DND-41 (cell line): ENCODE measurements around the gene CRYGC.

Experiments used
- ATAC-seq: fragments of 200-7000 bp; cut with Tn5 transposase; 3 replicates; pipeline ENCODE4 v1.9.1; 2021; ENCODE audit warnings: low read depth; ENCODE audit not compliant: insufficient read depth
- DNase-seq: peaks from one replicate; pipeline ENCODE4 v3.0.0-alpha.2; 2020
- H2AFZ ChIP-seq: 2 replicates; pipeline ENCODE4 v1.6.0; 2012; ENCODE audit warnings: low read depth, low read length
- H3K27ac ChIP-seq: 2 replicates; pipeline ENCODE4 v1.5.1; 2012; ENCODE audit warnings: low read length, inconsistent platforms
- H3K27me3 ChIP-seq: fragments of 200-600 bp; sonication (generic); 2 replicates; pipeline ENCODE4 v1.6.0; 2012; ENCODE audit warnings: low read length, mild to moderate bottlenecking, inconsistent platforms; ENCODE audit not compliant: insufficient read depth, poor library complexity
- H3K36me3 ChIP-seq: 2 replicates; pipeline ENCODE4 v1.5.1; 2012; ENCODE audit warnings: low read length, inconsistent platforms; ENCODE audit not compliant: insufficient read depth
- H3K4me1 ChIP-seq: 2 replicates; pipeline ENCODE4 v1.5.1; 2012; ENCODE audit warnings: mild to moderate bottlenecking, low read length; ENCODE audit not compliant: insufficient read depth
- H3K4me2 ChIP-seq: 2 replicates; pipeline ENCODE4 v1.6.0; 2012; ENCODE audit warnings: mild to moderate bottlenecking, moderate library complexity, low read length, inconsistent platforms; ENCODE audit not compliant: insufficient read depth
- H3K4me3 ChIP-seq, 2 experiments: fragments of 200-600 bp in 1 of 2; shearing (Covaris generic) in 1 of 2; 2 replicates each; pipeline ENCODE4 v1.5.1; 2012 to 2016; ENCODE audit warnings: inconsistent platforms in 2 of 2, low read length in 2 of 2, mild to moderate bottlenecking in 2 of 2, low read depth in 1 of 2, moderate library complexity in 1 of 2
- H3K79me2 ChIP-seq: 2 replicates; pipeline ENCODE4 v1.6.0; 2012; ENCODE audit warnings: low read length, inconsistent platforms; ENCODE audit not compliant: insufficient read depth
- H3K9ac ChIP-seq: 2 replicates; pipeline ENCODE4 v1.6.0; 2012; ENCODE audit warnings: low read depth, mild to moderate bottlenecking, inconsistent platforms, low read length, moderate library complexity
- H3K9me3 ChIP-seq: 2 replicates; pipeline ENCODE4 v1.5.1; 2012; ENCODE audit warnings: low read length, moderate library complexity, mild to moderate bottlenecking, inconsistent platforms; ENCODE audit not compliant: insufficient read depth, severe bottlenecking
- H4K20me1 ChIP-seq: 2 replicates; pipeline ENCODE4 v1.6.0; 2012; ENCODE audit warnings: low read length; ENCODE audit not compliant: insufficient read depth
- CTCF ChIP-seq: IDR thresholded peaks from 2 replicates; pipeline ENCODE4 v1.5.1; 2012; ENCODE audit warnings: borderline replicate concordance, low read length, moderate library complexity, mild to moderate bottlenecking; ENCODE audit not compliant: poor library complexity, severe bottlenecking; ENCODE audit errors: extremely low read depth
- EZH2 ChIP-seq: IDR thresholded peaks from 3 replicates; pipeline ENCODE4 v1.6.1; 2012; ENCODE audit warnings: borderline replicate concordance, low read depth, mild to moderate bottlenecking, moderate library complexity, low read length, inconsistent platforms; ENCODE audit not compliant: severe bottlenecking

CRYGC gene

GRCh38 chr2:208164951-208165755 lies 35.5 kb upstream of the CRYGC start:
- ATAC-seq (no peak), DNase-seq (no peak)
- H3K27me3 ChIP-seq = peaks cover 11% of the 10 kb centered on the region
- TF ChIP-seq EZH2 (no peak), CTCF (no peak)
- H3K27ac ChIP-seq = no peak overlapping the region
- H4K20me1 ChIP-seq = no peaks in the 10 kb centered on the region
- no peaks in the 10 kb centered on the region for H3K9me3 ChIP-seq
- no peaks in the 10 kb centered on the region for H3K36me3 ChIP-seq
- no peaks in the 10 kb centered on the region for H3K4me1 ChIP-seq
- no peak overlapping the region for H2AFZ ChIP-seq
- no peak overlapping the region for H3K9ac ChIP-seq
- no peak overlapping the region for H3K4me2 ChIP-seq
- H3K79me2 ChIP-seq = no peaks in the 10 kb centered on the region
- H3K4me3 ChIP-seq = no peak overlapping the region

- DNase-seq (no peak), ATAC-seq (no peak)
- Histone ChIP-seq H3K27me3 (peaks cover 10% of the 10 kb centered on the region), H4K20me1 (no peaks in the 10 kb centered on the region), H3K36me3 (no peaks in the 10 kb centered on the region), H3K9me3 (no peaks in the 10 kb centered on the region), H3K4me2 (no peak within 1 kb of the TSS), H2AFZ (no peak within 1 kb of the TSS), H3K4me1 (no peaks in the 10 kb centered on the region), H3K79me2 (no peaks in the 10 kb centered on the region), H3K27ac (no peak within 1 kb of the TSS), H3K4me3 (no peak within 1 kb of the TSS), H3K9ac (no peak within 1 kb of the TSS)
- TF ChIP-seq EZH2 = no peak
- no peak for TF ChIP-seq CTCF
Measured at GRCh38 chr2:208163489-208163888, 33.9 kb upstream of the CRYGC start, which contains the start of gene CRYGA. Gene CRYGA, minus strand, starts transcription at chr2:208163589. Its CDS starts 33 bp downstream, at chr2:208163556.

GRCh38 chr2:208156439-208156838 lies 26.8 kb upstream of the CRYGC start:
- no peaks in the 10 kb centered on the region for H4K20me1 ChIP-seq
- no peak for TF ChIP-seq CTCF
- TF ChIP-seq EZH2 = no peak
- no peak overlapping the region for H2AFZ ChIP-seq
- no peaks in the 10 kb centered on the region for H3K27me3 ChIP-seq
- no peak overlapping the region for H3K4me3 ChIP-seq
- no peaks in the 10 kb centered on the region for H3K36me3 ChIP-seq
- no peaks in the 10 kb centered on the region for H3K79me2 ChIP-seq
- no peak for DNase-seq
- no peak overlapping the region for H3K4me2 ChIP-seq
- no peak overlapping the region for H3K9ac ChIP-seq
- no peak overlapping the region for H3K27ac ChIP-seq
- no peaks in the 10 kb centered on the region for H3K4me1 ChIP-seq
- H3K9me3 ChIP-seq = no peaks in the 10 kb centered on the region
- no peak for ATAC-seq
